Fibroblast of pulmonary artery (primary cell): Measurements from ENCODE around the gene PTPRF.

ENCODE experiments used
- DNase-seq: peaks from one replicate; pipeline ENCODE4 v3.0.0-alpha.2; 2010; ENCODE audit warnings: low read depth
- H3K4me3 ChIP-seq: replicated peaks from 2 replicates; pipeline ENCODE4 v1.5.1; 2011; ENCODE audit warnings: low read depth, mild to moderate bottlenecking, control low read depth, low read length, moderate library complexity
- TF ChIP-seq, protein P1 (sequence below): IDR thresholded peaks from 2 replicates; pipeline ENCODE4 v1.5.1; 2011; ENCODE audit warnings: mild to moderate bottlenecking, control low read depth, low read length, inconsistent platforms; ENCODE audit errors: missing control alignments

PTPRF gene

DNA sequence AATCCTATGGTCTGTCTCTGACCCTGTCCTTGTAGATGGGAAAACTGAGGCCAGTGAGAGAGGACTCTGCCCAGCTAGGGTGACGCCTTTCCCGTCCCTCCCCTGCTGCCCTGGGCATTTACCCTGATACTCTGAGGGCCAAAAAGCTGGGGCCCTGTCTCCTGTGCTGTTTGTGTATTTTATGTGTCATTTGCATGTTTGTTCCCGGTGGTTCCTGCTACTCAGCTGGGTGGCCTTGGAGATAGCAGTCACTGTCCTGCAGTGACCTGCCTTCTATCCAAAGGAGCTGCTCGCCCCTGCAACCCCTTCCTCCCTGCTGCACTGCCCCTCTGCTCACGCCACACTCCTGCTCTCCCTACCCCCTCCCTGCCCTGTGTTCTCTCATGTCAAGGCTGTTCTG is 78.1 kb downstream of the PTPRF start:
- TF ChIP-seq, protein P1, sequence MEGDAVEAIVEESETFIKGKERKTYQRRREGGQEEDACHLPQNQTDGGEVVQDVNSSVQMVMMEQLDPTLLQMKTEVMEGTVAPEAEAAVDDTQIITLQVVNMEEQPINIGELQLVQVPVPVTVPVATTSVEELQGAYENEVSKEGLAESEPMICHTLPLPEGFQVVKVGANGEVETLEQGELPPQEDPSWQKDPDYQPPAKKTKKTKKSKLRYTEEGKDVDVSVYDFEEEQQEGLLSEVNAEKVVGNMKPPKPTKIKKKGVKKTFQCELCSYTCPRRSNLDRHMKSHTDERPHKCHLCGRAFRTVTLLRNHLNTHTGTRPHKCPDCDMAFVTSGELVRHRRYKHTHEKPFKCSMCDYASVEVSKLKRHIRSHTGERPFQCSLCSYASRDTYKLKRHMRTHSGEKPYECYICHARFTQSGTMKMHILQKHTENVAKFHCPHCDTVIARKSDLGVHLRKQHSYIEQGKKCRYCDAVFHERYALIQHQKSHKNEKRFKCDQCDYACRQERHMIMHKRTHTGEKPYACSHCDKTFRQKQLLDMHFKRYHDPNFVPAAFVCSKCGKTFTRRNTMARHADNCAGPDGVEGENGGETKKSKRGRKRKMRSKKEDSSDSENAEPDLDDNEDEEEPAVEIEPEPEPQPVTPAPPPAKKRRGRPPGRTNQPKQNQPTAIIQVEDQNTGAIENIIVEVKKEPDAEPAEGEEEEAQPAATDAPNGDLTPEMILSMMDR, result no peak

DNA sequence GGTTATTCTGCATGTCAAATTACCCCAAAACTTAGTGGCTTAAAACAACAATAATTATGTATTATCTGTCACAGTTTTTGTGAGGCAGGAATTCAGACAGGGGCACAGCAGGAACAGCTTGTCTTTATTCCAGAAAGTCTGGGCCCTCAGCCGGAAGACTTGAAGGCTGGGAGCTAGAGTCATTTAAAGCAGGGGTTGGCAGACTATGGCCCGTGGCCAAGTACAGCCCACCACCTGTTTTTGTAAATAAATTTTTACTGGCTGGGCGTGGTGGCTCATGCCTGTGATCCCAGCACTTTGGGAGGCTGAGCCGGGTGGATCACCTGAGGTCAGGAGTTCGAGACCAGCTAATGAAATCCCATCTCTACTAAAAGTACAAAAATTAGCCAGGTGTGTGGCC is 79.7 kb downstream of the PTPRF start:
- TF ChIP-seq, protein P1, result no peak
- no peak for DNase-seq

More for the DNA sequence above, 78.1 kb downstream of the PTPRF start:
- DNase-seq, result no peak
- no peak overlapping the region for H3K4me3 ChIP-seq

DNA sequence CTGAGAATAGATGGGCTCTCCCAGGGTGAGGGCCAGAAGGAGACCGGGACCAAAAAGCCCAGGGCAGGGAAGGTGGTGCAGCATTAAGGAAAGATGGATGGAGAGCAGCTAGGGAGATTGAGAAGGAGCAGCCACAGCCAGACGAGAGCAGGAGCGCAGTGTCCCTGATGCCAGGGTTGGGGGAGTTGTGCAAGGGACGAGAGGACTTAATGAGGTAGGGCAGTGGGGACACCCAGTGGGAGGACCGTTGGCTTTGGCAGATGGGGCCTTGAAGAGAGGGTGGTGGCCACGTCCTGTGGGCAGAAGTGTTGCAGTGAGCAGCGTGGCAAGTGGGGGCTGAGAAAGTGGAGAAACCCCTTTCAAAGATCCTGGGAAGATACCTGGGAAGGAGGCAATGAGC is 81.3 kb downstream of the PTPRF start:
- no peak for DNase-seq
- H3K4me3 ChIP-seq, result no peak overlapping the region
- TF ChIP-seq, protein P1, result no peak

More for the DNA sequence above, 79.7 kb downstream of the PTPRF start:
- no peak overlapping the region for H3K4me3 ChIP-seq

DNA sequence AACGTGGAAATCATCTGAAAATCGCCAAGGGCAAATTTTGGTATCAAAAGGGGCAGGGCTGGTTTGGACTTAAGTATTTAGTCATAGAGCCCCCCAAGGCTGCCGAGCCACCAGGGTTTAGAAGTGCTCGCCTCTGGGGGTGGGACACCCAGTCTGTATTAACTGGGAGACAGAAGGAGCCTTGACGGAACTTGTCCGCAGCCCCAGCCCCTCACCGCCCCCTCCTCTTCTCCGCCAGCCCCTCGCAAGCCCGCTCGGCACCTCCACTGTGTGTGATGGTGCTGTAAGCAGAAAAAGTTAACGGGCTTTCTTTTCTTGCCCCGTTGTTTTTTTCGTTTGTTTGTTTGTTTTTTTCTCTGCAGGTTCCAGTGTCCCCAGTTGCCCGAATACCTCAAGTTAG is 81.7 kb downstream of the PTPRF start:
- DNase-seq, result no peak
- no peak overlapping the region for H3K4me3 ChIP-seq
- TF ChIP-seq, protein P1, result no peak

DNA sequence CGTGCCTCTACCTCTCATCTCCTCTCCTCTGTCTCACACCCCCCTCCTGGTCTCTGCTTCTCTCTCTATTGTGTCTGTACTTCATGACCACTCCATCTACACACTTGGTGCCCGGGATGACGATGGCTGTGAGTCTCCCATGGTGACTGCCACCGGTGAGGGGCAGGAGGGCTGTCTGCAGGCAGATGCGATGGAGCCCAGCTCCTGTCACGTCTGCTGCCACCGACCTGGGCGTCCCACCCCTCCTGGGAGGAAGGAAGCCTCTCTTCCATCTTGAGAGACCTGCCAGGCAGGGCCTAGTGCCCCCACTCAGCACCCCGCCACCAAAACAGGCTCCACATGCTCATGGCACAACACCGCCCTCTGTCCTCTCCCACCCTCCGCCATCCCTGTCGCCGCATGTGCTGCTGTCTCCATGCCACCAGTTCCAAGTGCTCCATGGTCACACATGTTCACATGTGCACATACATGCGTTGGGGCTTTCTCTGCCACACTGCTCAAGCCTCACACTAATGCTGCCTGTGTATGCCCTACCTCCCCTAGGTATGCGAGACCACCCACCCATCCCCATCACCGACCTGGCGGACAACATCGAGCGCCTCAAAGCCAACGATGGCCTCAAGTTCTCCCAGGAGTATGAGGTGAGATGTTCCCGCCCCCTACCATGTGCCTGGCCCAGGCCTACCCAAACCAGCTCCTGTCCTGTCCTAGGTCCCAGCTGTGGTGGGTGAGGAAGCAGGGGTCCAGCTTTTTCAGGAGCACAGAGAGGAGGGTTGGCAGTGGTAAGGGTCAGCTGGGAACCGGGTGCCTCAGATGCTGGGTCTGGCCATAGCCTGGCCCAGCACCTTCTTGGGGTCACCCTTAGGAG is 82.6 kb downstream of the PTPRF start:
- DNase-seq, result no peak
- TF ChIP-seq, protein P1, result no peak

DNA sequence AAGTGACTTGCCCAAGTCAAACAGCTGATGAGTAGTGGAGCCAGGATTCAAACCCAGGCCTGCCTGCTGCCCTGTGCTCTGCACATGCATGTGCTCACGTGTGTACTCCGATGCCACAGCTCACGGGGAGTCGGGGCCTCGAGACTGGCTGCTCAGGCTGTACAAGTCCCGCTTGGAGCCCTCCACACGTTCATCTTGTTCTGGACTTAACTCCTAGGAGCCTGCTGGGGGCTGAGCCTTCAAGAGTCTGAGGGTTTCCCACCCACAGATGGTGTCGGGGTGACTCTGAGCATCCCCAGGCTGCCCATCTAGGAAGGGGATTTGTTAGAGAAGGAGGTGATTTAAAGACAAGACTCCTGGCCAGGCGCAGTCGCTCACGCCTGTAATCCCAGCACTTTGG is 83.5 kb downstream of the PTPRF start:
- TF ChIP-seq, protein P1, result no peak
- no peak for DNase-seq
- no peak overlapping the region for H3K4me3 ChIP-seq

More for the DNA sequence above, 82.6 kb downstream of the PTPRF start:
- no peak overlapping the region for H3K4me3 ChIP-seq

DNA sequence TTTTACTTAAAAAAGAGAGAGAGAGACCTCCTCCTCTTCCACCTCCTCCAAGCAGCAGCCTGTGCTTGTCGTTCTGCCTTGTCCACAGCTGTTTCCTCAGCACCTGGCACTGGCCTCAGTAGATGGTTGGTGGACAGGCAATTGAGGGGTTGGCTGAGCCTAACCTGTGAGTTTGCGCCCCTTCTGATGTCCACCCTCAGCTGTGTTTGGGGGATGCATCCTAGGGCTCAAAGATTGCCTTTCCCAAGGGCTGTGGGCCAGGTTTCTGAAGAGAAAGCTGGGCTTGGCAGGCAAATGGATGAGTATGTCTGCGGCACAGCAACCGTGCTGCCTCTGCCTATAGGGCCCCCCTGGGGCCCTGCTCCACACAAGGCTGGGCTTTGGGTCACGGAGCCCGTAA is 84.2 kb downstream of the PTPRF start:
- TF ChIP-seq, protein P1, result no peak
- no peak overlapping the region for H3K4me3 ChIP-seq
- DNase-seq, result no peak
